Breast epithelium (tissue), 4 donors: ENCODE data around the gene PSEN2. TPM values are rescaled to one million over a fixed set of nuclear protein-coding genes. Genes with fewer than 3 reads are reported as not detected.
"Not testable (repeated sequence)": the region's sequence is repeated elsewhere in the genome, so short reads cannot be mapped to it uniquely, and the experiment has no call there.

Experiments
- DNase-seq, 2 donors: peaks; one replicate each; pipeline ENCODE4 v3.0.0-alpha.2; 2019; ENCODE audit warnings: low spot score in 2 of 2
- H3K27ac ChIP-seq, 2 donors: fragments of 200-600 bp; sonication (generic) in 1 of 2; one replicate each; pipeline ENCODE4 v1.5.1; 2016 to 2019; ENCODE audit warnings: mild to moderate bottlenecking in 1 of 2
- H3K27me3 ChIP-seq, 2 donors: fragments of 200-600 bp; sonication (generic) in 1 of 2; one replicate each; pipeline versions ENCODE4 v1.5.1 to v1.6.0; 2017 to 2019; ENCODE audit warnings: control low read depth in 1 of 2, mild to moderate bottlenecking in 1 of 2
- H3K36me3 ChIP-seq: fragments of 200-600 bp; one replicate; pipeline ENCODE4 v1.5.1; 2019
- H3K4me1 ChIP-seq, 2 donors: fragments of 200-600 bp; sonication (generic); one replicate each; pipeline ENCODE4 v1.5.1; 2016 to 2019; ENCODE audit warnings: control low read depth in 1 of 2
- H3K4me3 ChIP-seq, 3 donors: fragments of 200-600 bp; sonication (generic); 1 replicate in 2 of 3; 2 replicates in 1 of 3; pipeline ENCODE4 v1.5.1; 2016 to 2019; ENCODE audit warnings: mild to moderate bottlenecking in 3 of 3, moderate library complexity in 2 of 3
- H3K9me3 ChIP-seq, 2 donors: fragments of 200-600 bp; sonication (generic) in 1 of 2; one replicate each; pipeline ENCODE4 v1.5.1; 2016 to 2019; ENCODE audit warnings: control low read depth in 1 of 2
- CTCF ChIP-seq, 3 donors: fragments of 450-650 bp; IDR thresholded peaks; one replicate each; pipeline ENCODE4 v1.5.1; 2016 to 2017; ENCODE audit warnings: antibody characterized with exemption in 3 of 3, mild to moderate bottlenecking in 3 of 3, moderate library complexity in 3 of 3
- POLR2A ChIP-seq: fragments of 450-650 bp; IDR thresholded peaks from one replicate; pipeline ENCODE4 v1.6.1; 2016; ENCODE audit warnings: antibody characterized with exemption, mild to moderate bottlenecking, moderate library complexity
- POLR2AphosphoS5 ChIP-seq, 3 donors: sonication (generic); formaldehyde crosslinking; IDR thresholded peaks; one replicate each; pipeline ENCODE4 v1.6.1; 2017; ENCODE audit warnings: antibody characterized with exemption in 3 of 3
- intact Hi-C: fragments of 100-400 bp; cut with DNase I; formaldehyde crosslinking; loops from one replicate; pipeline ENCODE4 v1.15.1; 2023; ENCODE audit warnings: low total_unique reads
- total RNA-seq, 3 donors: library from RNA; depleted of rRNA; stranded (reverse); fragments of >200 nt; gene quantifications; one replicate each; pipeline ENCODE4 v1.1.0, GENCODE V29; 2016

The PSEN2 gene
- total RNA-seq, 3 donors from 2014 or later: 27.8 to 31.9 (median 27.9) TPM

- no peak overlapping the region for H3K27ac ChIP-seq
- no peaks in the 10 kb centered on the region for H3K4me1 ChIP-seq
- H3K36me3 ChIP-seq: no peaks in the 10 kb centered on the region
- H3K4me3 ChIP-seq: no peak overlapping the region
- H3K27me3 ChIP-seq: no peaks in the 10 kb centered on the region
- intact Hi-C loops: no loop called here
- TF ChIP-seq POLR2AphosphoS5 (IDR thresholded peaks at IDR 0.05): no peak
- TF ChIP-seq CTCF (IDR thresholded peaks at IDR 0.05): no peak
- no peak for TF ChIP-seq POLR2A
- H3K9me3 ChIP-seq: no peaks in the 10 kb centered on the region
- no peak for DNase-seq
Observed at GRCh38 chr1:226829105-226829504, 41.3 kb upstream of the PSEN2 start.

- no peak for TF ChIP-seq POLR2AphosphoS5 (IDR thresholded peaks at IDR 0.05)
- TF ChIP-seq CTCF (IDR thresholded peaks at IDR 0.05): no peak
- TF ChIP-seq POLR2A: no peak
- no peak for DNase-seq
Observed at GRCh38 chr1:226831953-226832352, 38.5 kb upstream of the PSEN2 start.

GRCh38 chr1:226832613-226833012 lies 37.8 kb upstream of the PSEN2 start:
- H3K27me3 ChIP-seq: no peaks in the 10 kb centered on the region
- TF ChIP-seq CTCF (IDR thresholded peaks at IDR 0.05) (no peak), POLR2A (no peak), POLR2AphosphoS5 (IDR thresholded peaks at IDR 0.05) (no peak)
- no peak overlapping the region for H3K4me3 ChIP-seq
- H3K36me3 ChIP-seq: no peaks in the 10 kb centered on the region
- no peak for DNase-seq
- intact Hi-C loops: no loop called here
- H3K4me1 ChIP-seq: no peaks in the 10 kb centered on the region
- no peak overlapping the region for H3K27ac ChIP-seq
- H3K9me3 ChIP-seq: no peaks in the 10 kb centered on the region

More at GRCh38 chr1:226831953-226832352, 38.5 kb upstream of the PSEN2 start:
- H3K4me3 ChIP-seq: no peak overlapping the region
- no peaks in the 10 kb centered on the region for H3K9me3 ChIP-seq
- no peaks in the 10 kb centered on the region for H3K36me3 ChIP-seq
- no peaks in the 10 kb centered on the region for H3K4me1 ChIP-seq
- intact Hi-C loops: no loop called here
- no peaks in the 10 kb centered on the region for H3K27me3 ChIP-seq
- H3K27ac ChIP-seq: no peak overlapping the region

- H3K27ac ChIP-seq, H3K4me1 ChIP-seq, DNase-seq, H3K27me3 ChIP-seq, H3K9me3 ChIP-seq, intact Hi-C loops, H3K36me3 ChIP-seq, H3K4me3 ChIP-seq: not testable (repeated sequence)
Observed at GRCh38 chr1:226834179-226834578, 36.2 kb upstream of the PSEN2 start.

- H3K27ac ChIP-seq, H3K27me3 ChIP-seq, H3K4me1 ChIP-seq, H3K4me3 ChIP-seq, H3K36me3 ChIP-seq, intact Hi-C loops, DNase-seq, H3K9me3 ChIP-seq: not testable (repeated sequence)
Observed at GRCh38 chr1:226835396-226835795, 35.0 kb upstream of the PSEN2 start.

- DNase-seq, H3K36me3 ChIP-seq, H3K9me3 ChIP-seq, intact Hi-C loops, H3K27me3 ChIP-seq, H3K27ac ChIP-seq, H3K4me3 ChIP-seq, H3K4me1 ChIP-seq: not testable (repeated sequence)
Observed at GRCh38 chr1:226837966-226838365, 32.5 kb upstream of the PSEN2 start.

- H3K27me3 ChIP-seq: no peaks in the 10 kb centered on the region
- TF ChIP-seq POLR2A (no peak), POLR2AphosphoS5 (IDR thresholded peaks at IDR 0.05) (no peak), CTCF (IDR thresholded peaks at IDR 0.05) (no peak)
- no peaks in the 10 kb centered on the region for H3K36me3 ChIP-seq
- no peak overlapping the region for H3K4me3 ChIP-seq
- H3K9me3 ChIP-seq: no peaks in the 10 kb centered on the region
- H3K27ac ChIP-seq: no peak overlapping the region
- H3K4me1 ChIP-seq: no peaks in the 10 kb centered on the region
- DNase-seq: no peak
- intact Hi-C loops: no loop called here
Observed at GRCh38 chr1:226838456-226838855, 32.0 kb upstream of the PSEN2 start.
